Measurements from ENCODE around the gene CST9L.

- no peak for TF ChIP-seq CTCF (IDR thresholded peaks at IDR 0.05; ENCODE audit: low read depth, low read length, missing input control)
- no peak for TF ChIP-seq JUND (IDR thresholded peaks at IDR 0.05)
- no peak for TF ChIP-seq HNF4G (IDR thresholded peaks at IDR 0.05)
- no peak for TF ChIP-seq MAX (IDR thresholded peaks at IDR 0.05)
- TF ChIP-seq, protein P1, sequence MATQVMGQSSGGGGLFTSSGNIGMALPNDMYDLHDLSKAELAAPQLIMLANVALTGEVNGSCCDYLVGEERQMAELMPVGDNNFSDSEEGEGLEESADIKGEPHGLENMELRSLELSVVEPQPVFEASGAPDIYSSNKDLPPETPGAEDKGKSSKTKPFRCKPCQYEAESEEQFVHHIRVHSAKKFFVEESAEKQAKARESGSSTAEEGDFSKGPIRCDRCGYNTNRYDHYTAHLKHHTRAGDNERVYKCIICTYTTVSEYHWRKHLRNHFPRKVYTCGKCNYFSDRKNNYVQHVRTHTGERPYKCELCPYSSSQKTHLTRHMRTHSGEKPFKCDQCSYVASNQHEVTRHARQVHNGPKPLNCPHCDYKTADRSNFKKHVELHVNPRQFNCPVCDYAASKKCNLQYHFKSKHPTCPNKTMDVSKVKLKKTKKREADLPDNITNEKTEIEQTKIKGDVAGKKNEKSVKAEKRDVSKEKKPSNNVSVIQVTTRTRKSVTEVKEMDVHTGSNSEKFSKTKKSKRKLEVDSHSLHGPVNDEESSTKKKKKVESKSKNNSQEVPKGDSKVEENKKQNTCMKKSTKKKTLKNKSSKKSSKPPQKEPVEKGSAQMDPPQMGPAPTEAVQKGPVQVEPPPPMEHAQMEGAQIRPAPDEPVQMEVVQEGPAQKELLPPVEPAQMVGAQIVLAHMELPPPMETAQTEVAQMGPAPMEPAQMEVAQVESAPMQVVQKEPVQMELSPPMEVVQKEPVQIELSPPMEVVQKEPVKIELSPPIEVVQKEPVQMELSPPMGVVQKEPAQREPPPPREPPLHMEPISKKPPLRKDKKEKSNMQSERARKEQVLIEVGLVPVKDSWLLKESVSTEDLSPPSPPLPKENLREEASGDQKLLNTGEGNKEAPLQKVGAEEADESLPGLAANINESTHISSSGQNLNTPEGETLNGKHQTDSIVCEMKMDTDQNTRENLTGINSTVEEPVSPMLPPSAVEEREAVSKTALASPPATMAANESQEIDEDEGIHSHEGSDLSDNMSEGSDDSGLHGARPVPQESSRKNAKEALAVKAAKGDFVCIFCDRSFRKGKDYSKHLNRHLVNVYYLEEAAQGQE (IDR thresholded peaks at IDR 0.05), result no peak
- TF ChIP-seq GABPA (IDR thresholded peaks at IDR 0.05 in 1 of 2, conservative IDR thresholded peaks at IDR 0.05 in 1 of 2), result no peak
Measured at GRCh38 chr20:23547613-23548012, 20.7 kb downstream of the CST9L start.

Measured in liver (tissue), 3 donors.